K562 (cell line): ENCODE data around the gene YIPF5. TPM values are rescaled to one million over a fixed set of nuclear protein-coding genes. Genes with fewer than 3 reads are reported as not detected.
A peak's percentile ranks its signal among the peaks of the same experiment; 100 is the strongest.

Experiments used
- ATAC-seq: fragments of 200-7000 bp; cut with Tn5 transposase; 3 replicates; pipeline ENCODE4 v1.9.1; 2020; ENCODE audit warnings: moderate library complexity
- BruUV-seq: library from RNA; stranded (reverse); fragments of 400-500 nt; replicated peaks from 2 replicates; lab custom pipeline; 2021; lab: Mats Ljungman, UMichigan
- CTCF ChIA-PET: fragments of 300-600 bp; formaldehyde crosslinking; extraction: SDS; loops from one replicate; lab custom pipeline; 2021; ENCODE audit warnings: low intra/inter-chr PET ratio; lab: Yijun Ruan, JAX
- POLR2A ChIA-PET: fragments of 300-600, 350-650 bp; sonication (Branson Sonifier 250); formaldehyde crosslinking; extraction: SDS; loops from one replicate; lab custom pipeline; 2021; ENCODE audit warnings: antibody characterized with exemption, inconsistent platforms; lab: Yijun Ruan, JAX
- DNase-seq, 4 experiments: peaks; one replicate each; pipeline versions ENCODE4 v3.0.0 to v3.0.0-alpha.2; 2011 to 2018; ENCODE audit warnings: low spot score in 3 of 4, mixed read lengths in 3 of 4; ENCODE audit errors: extremely low read depth in 1 of 4
- FAIRE-seq: peaks from 2 replicates; lab custom pipeline; 2011; peaks lifted over from hg19 to GRCh38; lab: Jason Lieb, UNC
- H2AFZ ChIP-seq: 2 replicates; pipeline ENCODE4 v1.6.0; 2011; ENCODE audit warnings: low read depth, low read length, control low read depth, inconsistent platforms
- H3K27ac ChIP-seq: fragments of 200-600 bp; 3 replicates; pipeline ENCODE4 v1.8.0; 2011; ENCODE audit warnings: low read depth, mild to moderate bottlenecking, control low read depth, inconsistent platforms, low read length, moderate library complexity, mixed read lengths; ENCODE audit errors: extremely low read depth
- H3K27me3 ChIP-seq, 2 experiments: fragments of 300-600 bp in 1 of 2; 2 replicates in 1 of 2; 3 replicates in 1 of 2; pipeline versions ENCODE4 v1.6.0 to v1.8.0; 2011; ENCODE audit warnings: inconsistent platforms in 2 of 2, low read length in 2 of 2, mild to moderate bottlenecking in 1 of 2, mixed read lengths in 1 of 2, moderate library complexity in 1 of 2; ENCODE audit not compliant: control insufficient read depth in 2 of 2, insufficient read depth in 2 of 2
- H3K36me3 ChIP-seq: fragments of 300-600 bp; 3 replicates; pipeline ENCODE4 v1.8.0; 2011; ENCODE audit warnings: mild to moderate bottlenecking, low read length, inconsistent platforms; ENCODE audit not compliant: control insufficient read depth, insufficient read depth
- H3K4me1 ChIP-seq, 2 experiments: fragments of 200-600 bp in 1 of 2; replicated peaks in 1 of 2; 2 replicates in 1 of 2; 3 replicates in 1 of 2; pipeline versions ENCODE4 v1.5.1 to v1.8.0; 2011; ENCODE audit warnings: inconsistent platforms in 2 of 2, low read length in 2 of 2, mild to moderate bottlenecking in 1 of 2, mixed read lengths in 1 of 2, moderate library complexity in 1 of 2; ENCODE audit not compliant: control insufficient read depth in 2 of 2, insufficient read depth in 2 of 2
- H3K4me2 ChIP-seq: 2 replicates; pipeline ENCODE4 v1.6.1; 2011; ENCODE audit warnings: low read length, control low read depth, inconsistent platforms, mixed read lengths; ENCODE audit not compliant: insufficient read depth
- H3K4me3 ChIP-seq: fragments of 200-600 bp; sonication (generic), shearing (Covaris generic); 2 replicates; pipeline ENCODE4 v1.5.1; 2016; ENCODE audit warnings: control low read depth, inconsistent platforms
- H3K79me2 ChIP-seq: fragments of 200-600 bp; 3 replicates; pipeline ENCODE4 v1.8.0; 2011; ENCODE audit warnings: low read length, inconsistent platforms; ENCODE audit not compliant: control insufficient read depth, insufficient read depth
- H3K9ac ChIP-seq, 2 experiments: 2 replicates each; pipeline versions ENCODE4 v1.6.0 to v1.6.1; 2011; ENCODE audit warnings: low read depth in 2 of 2, low read length in 2 of 2, control low read depth in 1 of 2, inconsistent platforms in 1 of 2, mild to moderate bottlenecking in 1 of 2, mixed read lengths in 1 of 2; ENCODE audit not compliant: insufficient read depth in 1 of 2
- H3K9me1 ChIP-seq: one replicate; pipeline ENCODE4 v1.6.0; 2011; ENCODE audit warnings: inconsistent platforms, mild to moderate bottlenecking, low read length, moderate library complexity; ENCODE audit not compliant: control insufficient read depth, insufficient read depth
- H3K9me3 ChIP-seq: replicated peaks from 2 replicates; pipeline ENCODE4 v1.5.1; 2011; ENCODE audit warnings: low read depth, low read length, inconsistent platforms; ENCODE audit not compliant: control insufficient read depth, insufficient read depth
- H4K20me1 ChIP-seq: replicated peaks from 2 replicates; pipeline ENCODE4 v1.6.1; 2011; ENCODE audit warnings: low read length, inconsistent platforms, mixed read lengths; ENCODE audit not compliant: control insufficient read depth, insufficient read depth
- FOSL1 ChIP-seq: fragments of 200-800 bp; sonication (Bioruptor generic); conservative IDR thresholded peaks from 2 replicates; pipeline ENCODE4 v1.6.1; 2016; ENCODE audit warnings: missing genetic modification characterization, missing compliant biosample characterization
- GABPA ChIP-seq: fragments of 200-800 bp; sonication (Bioruptor generic); conservative IDR thresholded peaks from 2 replicates; pipeline ENCODE4 v1.6.1; 2016; ENCODE audit warnings: low read depth, missing genetic modification characterization, missing compliant biosample characterization
- ZBTB17 ChIP-seq: fragments of 450-650 bp; formaldehyde crosslinking; IDR thresholded peaks from 2 replicates; pipeline ENCODE4 v1.4.0; 2020; ENCODE audit warnings: mild to moderate bottlenecking
- ZNF354B ChIP-seq: fragments of 250-450 bp; sonication (Bioruptor Pico); IDR thresholded peaks from 2 replicates; pipeline ENCODE4 v1.4.0; 2020
- WGBS: fragments of 100-300 bp; shearing (Covaris generic); methylation state at CpG from one replicate; pipeline ENCODE4 v1.1.6; 2016; ENCODE audit warnings: low coverage, mixed read lengths; ENCODE audit not compliant: insufficient coverage; ENCODE audit errors: missing lambda C conversion rate; 5-methylcytosine and 5-hydroxymethylcytosine counted together
- in situ Hi-C: fragments of 300-500 bp; cut with MboI; formaldehyde crosslinking; loops from 4 replicates; pipeline ENCODE4 v1.15.0; 2018; ENCODE audit warnings: inconsistent platforms, mixed read lengths
- intact Hi-C: fragments of 100-400 bp; cut with micrococcal nuclease; formaldehyde crosslinking; loops from 2 replicates; pipeline ENCODE4 v1.14.2; 2022
- polyA plus RNA-seq, 8 experiments: library from polyadenylated mRNA; depleted of rRNA in 4 of 8; stranded (reverse) in 5 of 8; unstranded in 3 of 8; fragments of >200 nt; fragmentation: Nextera tagmentation in 2 of 8; fragmentation: Illumina TruSeq in 1 of 8; extraction: Ambion mirVana in 2 of 8; extraction: Trizol in 1 of 8; gene quantifications; 2 replicates each; pipeline versions ENCODE4 v1.2.1 to v1.2.3, GENCODE V29; 2011 to 2014; ENCODE audit warnings: inconsistent platforms in 1 of 8, missing spikeins in 1 of 8
- total RNA-seq, 7 experiments: library from RNA; depleted of rRNA in 6 of 7; stranded (reverse); fragments of >200 nt in 6 of 7; fragmentation: Illumina TruSeq in 2 of 7; extraction: Trizol in 2 of 7; gene quantifications; 2 replicates each; pipeline versions ENCODE4 v1.2.1 to v1.2.3, GENCODE V29; 2011 to 2021; ENCODE audit warnings: low replicate concordance in 1 of 7
- TF ChIP-seq, protein P1 (sequence below): fragments of 450-650 bp; IDR thresholded peaks from 2 replicates; pipeline ENCODE4 v1.6.1; 2018; ENCODE audit not compliant: partially characterized antibody

YIPF5 gene
- total and polyA plus RNA-seq, 9 of the 15 experiments (the other 6 are each of a cell fraction or from before 2014, with no cell fraction given) = 12.1 to 52.9 (median 33.7) TPM

DNA sequence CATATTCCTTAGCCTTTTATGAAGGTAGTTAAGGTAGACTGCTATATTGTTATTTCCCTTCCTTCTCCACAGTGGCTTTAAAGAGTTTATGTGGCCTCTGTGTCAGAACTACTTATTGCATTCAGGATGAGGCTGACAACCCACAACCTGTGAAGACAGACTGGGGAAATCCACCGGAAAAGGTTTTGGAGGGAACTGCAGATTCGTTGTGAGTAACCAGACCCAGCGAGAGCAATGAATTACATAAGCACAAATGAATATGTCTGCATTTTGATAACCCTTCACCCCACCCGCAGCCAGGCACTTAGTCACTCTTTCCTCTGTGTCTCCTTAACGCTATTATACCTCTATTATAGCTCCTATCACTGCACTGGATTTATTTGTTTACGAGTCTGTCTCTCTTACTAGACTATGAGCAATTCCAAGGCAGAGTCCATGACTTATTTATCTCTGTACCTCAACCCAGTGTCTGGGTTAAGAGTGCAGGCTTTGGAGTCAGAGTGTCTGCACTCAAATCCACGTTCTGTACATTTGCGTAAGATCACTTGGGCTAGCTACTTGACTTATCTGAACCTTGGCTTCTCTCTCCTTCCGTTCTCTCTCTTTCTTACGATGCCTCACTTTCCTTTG is 19.5 kb upstream of the YIPF5 start:
- no peaks in the 10 kb centered on the region for H3K9me3 ChIP-seq
- in situ Hi-C loops (no loop called here), intact Hi-C loops (loop anchor here (5.0 to 10.0 kb wide), 2 partner anchors 1175 to 1268 kb away; no protein-coding TSS in a partner anchor)
- FAIRE-seq (no peak), DNase-seq (no peak), ATAC-seq (no peak)
- H3K4me1 ChIP-seq = no peaks in the 10 kb centered on the region
- ChIA-PET CTCF (no interaction called here), POLR2A (no interaction called here)
- no peaks in the 10 kb centered on the region for H4K20me1 ChIP-seq
- H3K9ac ChIP-seq = no peak overlapping the region
- whole genome bisulfite sequencing = 5% methylated on average over 10 of the region's 10 CpGs
- no peak overlapping the region for H3K4me3 ChIP-seq
- no peaks in the 10 kb centered on the region for H3K36me3 ChIP-seq
- no peaks in the 10 kb centered on the region for H3K79me2 ChIP-seq
- no peak overlapping the region for H2AFZ ChIP-seq
- no peak overlapping the region for H3K27ac ChIP-seq
- TF ChIP-seq FOSL1 (tag) (0 out of 2 replicates have a peak, but pooled peaks have one; percentile 29), ZBTB17 (no peak)
- H3K4me2 ChIP-seq = no peak overlapping the region
- no peaks in the 10 kb centered on the region for H3K9me1 ChIP-seq
- H3K27me3 ChIP-seq = 0 out of 5 replicates have a peak, but pooled peaks cover 0 to 3% of the 10 kb centered on the region in 2 experiments
- no TSS peak for BruUV-seq

DNA sequence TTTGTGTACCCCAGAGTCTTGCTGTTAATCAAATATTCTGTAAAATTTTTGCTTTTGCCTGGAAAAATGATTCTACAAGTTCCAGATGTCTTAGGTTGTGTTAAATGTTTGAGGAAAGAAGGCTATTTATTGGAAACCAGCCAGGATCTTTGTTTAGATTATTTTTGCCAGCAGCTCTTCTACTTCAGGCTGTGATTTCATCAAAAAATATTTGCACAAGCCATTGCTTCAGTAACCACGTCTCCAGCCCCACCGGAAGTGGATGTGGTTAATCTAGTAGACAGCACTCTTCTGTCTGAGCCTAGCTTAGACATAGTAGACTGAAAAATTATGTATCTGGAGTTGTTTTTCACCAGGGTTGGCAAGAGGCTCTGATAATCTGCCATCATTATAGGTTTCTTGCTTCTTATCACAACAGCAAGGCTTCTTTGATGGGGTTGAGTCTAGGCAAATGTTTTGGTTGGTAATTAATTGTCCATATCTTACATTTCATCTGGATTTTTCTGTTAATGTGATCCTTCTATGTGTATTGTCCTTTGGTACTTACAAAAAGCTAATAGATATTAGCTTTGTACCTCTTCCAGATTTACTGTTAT is 17.3 kb upstream of the YIPF5 start:
- no peak for DNase-seq
- peak; percentile 60; the same call in 1 of the 2 replicates for TF ChIP-seq GABPA
- TF ChIP-seq ZNF354B = no peak
- TF ChIP-seq, protein P1, sequence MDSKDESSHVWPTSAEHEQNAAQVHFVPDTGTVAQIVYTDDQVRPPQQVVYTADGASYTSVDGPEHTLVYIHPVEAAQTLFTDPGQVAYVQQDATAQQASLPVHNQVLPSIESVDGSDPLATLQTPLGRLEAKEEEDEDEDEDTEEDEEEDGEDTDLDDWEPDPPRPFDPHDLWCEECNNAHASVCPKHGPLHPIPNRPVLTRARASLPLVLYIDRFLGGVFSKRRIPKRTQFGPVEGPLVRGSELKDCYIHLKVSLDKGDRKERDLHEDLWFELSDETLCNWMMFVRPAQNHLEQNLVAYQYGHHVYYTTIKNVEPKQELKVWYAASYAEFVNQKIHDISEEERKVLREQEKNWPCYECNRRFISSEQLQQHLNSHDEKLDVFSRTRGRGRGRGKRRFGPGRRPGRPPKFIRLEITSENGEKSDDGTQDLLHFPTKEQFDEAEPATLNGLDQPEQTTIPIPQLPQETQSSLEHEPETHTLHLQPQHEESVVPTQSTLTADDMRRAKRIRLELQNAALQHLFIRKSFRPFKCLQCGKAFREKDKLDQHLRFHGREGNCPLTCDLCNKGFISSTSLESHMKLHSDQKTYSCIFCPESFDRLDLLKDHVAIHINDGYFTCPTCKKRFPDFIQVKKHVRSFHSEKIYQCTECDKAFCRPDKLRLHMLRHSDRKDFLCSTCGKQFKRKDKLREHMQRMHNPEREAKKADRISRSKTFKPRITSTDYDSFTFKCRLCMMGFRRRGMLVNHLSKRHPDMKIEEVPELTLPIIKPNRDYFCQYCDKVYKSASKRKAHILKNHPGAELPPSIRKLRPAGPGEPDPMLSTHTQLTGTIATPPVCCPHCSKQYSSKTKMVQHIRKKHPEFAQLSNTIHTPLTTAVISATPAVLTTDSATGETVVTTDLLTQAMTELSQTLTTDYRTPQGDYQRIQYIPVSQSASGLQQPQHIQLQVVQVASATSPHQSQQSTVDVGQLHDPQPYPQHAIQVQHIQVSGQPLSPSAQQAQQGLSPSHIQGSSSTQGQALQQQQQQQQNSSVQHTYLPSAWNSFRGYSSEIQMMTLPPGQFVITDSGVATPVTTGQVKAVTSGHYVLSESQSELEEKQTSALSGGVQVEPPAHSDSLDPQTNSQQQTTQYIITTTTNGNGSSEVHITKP = no peak
- Histone ChIP-seq H3K27ac (no peak overlapping the region), H3K4me1 (no peaks in the 10 kb centered on the region), H3K79me2 (no peaks in the 10 kb centered on the region), H3K27me3 (0 out of 5 replicates have a peak, but pooled peaks cover 0 to 3% of the 10 kb centered on the region in 2 experiments), H3K9me1 (no peaks in the 10 kb centered on the region), H3K4me3 (no peak overlapping the region), H3K9me3 (no peaks in the 10 kb centered on the region), H3K9ac (no peak overlapping the region), H4K20me1 (no peaks in the 10 kb centered on the region), H3K4me2 (no peak overlapping the region), H3K36me3 (no peaks in the 10 kb centered on the region), H2AFZ (no peak overlapping the region)
- 3% methylated on average over 2 of the region's 2 CpGs for WGBS
- no TSS peak for BruUV-seq
- ATAC-seq = no peak
- POLR2A ChIA-PET = no interaction called here
- CTCF ChIA-PET = no interaction called here
- in situ Hi-C loops (no loop called here), intact Hi-C loops (loop anchor here (5.0 to 10.0 kb wide), 2 partner anchors 1173 to 1265 kb away; no protein-coding TSS in a partner anchor)
- no peak for FAIRE-seq
